ENCODE results near the gene NT5DC1. TPM values are rescaled to one million over a fixed set of nuclear protein-coding genes. Genes with fewer than 3 reads are reported as not detected.

Gene NT5DC1
- total RNA-seq, 4 donors from 2014 or later: 7.4 to 12.9 (median 11.4) TPM

DNA sequence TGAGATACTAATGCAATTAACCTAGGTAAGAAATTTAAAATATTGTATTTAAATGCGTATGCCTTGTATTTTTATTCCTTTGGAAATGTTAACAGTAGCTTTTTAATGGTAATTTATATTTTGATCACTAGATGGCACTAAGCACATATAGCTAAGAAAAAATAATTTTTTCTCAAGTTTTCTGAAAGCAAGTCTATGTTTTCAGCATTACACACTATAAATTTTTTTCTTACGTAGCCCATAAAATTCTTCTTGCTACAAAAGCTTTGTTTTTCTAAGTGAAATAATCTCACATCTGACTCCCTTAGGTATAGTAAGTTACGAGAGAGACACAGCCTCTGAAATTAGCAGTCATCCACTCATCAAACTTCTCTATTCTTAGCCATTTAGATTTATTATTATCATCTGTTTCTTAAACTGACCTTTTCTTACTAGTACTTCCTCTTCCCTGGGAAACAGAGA lies 117.5 kb downstream of the NT5DC1 start:
- no peak for DNase-seq (ENCODE audit: low spot score in 2 of 2)
- 41% methylated on average over 3 of the region's 3 CpGs for WGBS
- Histone ChIP-seq H3K27ac (no peak overlapping the region), H3K4me1 (peaks cover 11% of the 10 kb centered on the region), H3K36me3 (peaks cover 4% of the 10 kb centered on the region), H3K9me3 (no peaks in the 10 kb centered on the region), H3K27me3 (no peaks in the 10 kb centered on the region), H3K4me3 (no peak overlapping the region)
- TF ChIP-seq EP300 (IDR thresholded peaks at IDR 0.05) (no peak), POLR2AphosphoS5 (IDR thresholded peaks at IDR 0.05) (no peak), POLR2A (IDR thresholded peaks at IDR 0.05) (no peak)
- TF ChIP-seq, protein P1, sequence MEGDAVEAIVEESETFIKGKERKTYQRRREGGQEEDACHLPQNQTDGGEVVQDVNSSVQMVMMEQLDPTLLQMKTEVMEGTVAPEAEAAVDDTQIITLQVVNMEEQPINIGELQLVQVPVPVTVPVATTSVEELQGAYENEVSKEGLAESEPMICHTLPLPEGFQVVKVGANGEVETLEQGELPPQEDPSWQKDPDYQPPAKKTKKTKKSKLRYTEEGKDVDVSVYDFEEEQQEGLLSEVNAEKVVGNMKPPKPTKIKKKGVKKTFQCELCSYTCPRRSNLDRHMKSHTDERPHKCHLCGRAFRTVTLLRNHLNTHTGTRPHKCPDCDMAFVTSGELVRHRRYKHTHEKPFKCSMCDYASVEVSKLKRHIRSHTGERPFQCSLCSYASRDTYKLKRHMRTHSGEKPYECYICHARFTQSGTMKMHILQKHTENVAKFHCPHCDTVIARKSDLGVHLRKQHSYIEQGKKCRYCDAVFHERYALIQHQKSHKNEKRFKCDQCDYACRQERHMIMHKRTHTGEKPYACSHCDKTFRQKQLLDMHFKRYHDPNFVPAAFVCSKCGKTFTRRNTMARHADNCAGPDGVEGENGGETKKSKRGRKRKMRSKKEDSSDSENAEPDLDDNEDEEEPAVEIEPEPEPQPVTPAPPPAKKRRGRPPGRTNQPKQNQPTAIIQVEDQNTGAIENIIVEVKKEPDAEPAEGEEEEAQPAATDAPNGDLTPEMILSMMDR (IDR thresholded peaks at IDR 0.05): peak in 1 of 2 donors; percentile 31

DNA sequence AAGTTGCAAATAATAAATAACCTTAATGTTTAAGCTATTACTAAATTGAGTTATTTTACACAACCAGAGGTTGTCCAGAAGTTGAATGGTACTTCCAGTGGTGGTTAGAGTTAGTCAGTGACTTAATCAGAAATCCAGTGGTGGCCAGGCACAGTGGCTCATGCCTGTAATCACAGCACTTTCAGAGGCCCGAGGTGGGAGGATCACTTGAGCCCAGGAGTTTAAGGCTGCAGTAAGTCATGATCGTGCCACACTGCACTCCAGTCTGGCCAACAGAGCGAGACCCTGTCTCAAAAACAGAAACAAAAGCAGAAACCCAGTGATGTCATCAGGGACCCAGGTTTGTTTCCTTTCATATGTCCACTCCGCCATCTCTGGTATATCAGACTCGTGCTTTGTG lies 118.2 kb downstream of the NT5DC1 start:
- TF ChIP-seq, protein P1 (IDR thresholded peaks at IDR 0.05): no peak
- no peak for TF ChIP-seq POLR2A (IDR thresholded peaks at IDR 0.05)
- no peak for TF ChIP-seq POLR2AphosphoS5 (IDR thresholded peaks at IDR 0.05)
- TF ChIP-seq EP300 (IDR thresholded peaks at IDR 0.05): no peak
- Histone ChIP-seq H3K27ac (no peak overlapping the region), H3K36me3 (peaks cover 6% of the 10 kb centered on the region), H3K27me3 (no peaks in the 10 kb centered on the region), H3K4me3 (no peak overlapping the region), H3K4me1 (peaks cover 11% of the 10 kb centered on the region), H3K9me3 (no peaks in the 10 kb centered on the region)
- 93% methylated on average over 5 of the region's 5 CpGs for WGBS
- no peak for DNase-seq (ENCODE audit: low spot score in 2 of 2)

DNA sequence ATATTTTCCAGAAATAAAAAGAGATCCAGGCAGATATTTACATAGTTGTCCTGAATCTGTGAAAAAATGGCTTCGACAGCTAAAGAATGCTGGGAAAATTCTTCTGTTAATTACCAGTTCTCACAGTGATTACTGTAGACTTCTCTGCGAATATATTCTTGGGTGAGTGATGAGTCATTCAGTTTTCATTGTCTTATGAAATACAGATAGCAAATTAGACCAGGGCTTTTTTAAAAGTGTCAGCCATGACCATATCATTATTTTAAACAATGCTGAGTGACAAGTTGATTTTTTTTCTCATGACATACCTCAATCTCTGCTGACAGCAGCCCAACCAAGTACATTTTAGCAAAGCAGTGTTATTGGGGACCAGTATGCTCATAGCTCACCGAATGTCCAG lies 120.4 kb downstream of the NT5DC1 start:
- TF ChIP-seq POLR2A (IDR thresholded peaks at IDR 0.05) (no peak), POLR2AphosphoS5 (IDR thresholded peaks at IDR 0.05) (no peak), EP300 (IDR thresholded peaks at IDR 0.05) (no peak)
- TF ChIP-seq, protein P1 (IDR thresholded peaks at IDR 0.05): no peak

DNA sequence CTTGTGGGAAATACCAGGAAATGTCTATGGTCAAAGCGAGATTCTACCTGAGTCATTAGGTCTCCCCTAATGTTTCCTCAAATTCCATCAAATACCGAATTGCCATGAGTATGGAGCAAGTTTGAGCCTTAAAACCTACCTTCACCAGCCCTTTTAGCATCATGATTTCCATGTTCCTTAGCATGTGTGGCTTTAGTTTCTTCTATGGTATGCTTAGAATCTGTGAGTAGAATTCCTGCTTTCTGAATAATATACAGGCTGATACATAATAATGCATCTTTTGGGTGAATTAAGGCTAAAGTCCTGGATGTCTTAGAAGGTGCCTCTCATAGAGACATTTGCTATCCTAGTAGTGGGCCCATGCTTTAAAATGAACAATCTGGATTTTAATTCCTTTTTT lies 121.3 kb downstream of the NT5DC1 start:
- DNase-seq (ENCODE audit: low spot score in 2 of 2): no peak
- H3K27me3 ChIP-seq: no peaks in the 10 kb centered on the region
- peaks cover 8% of the 10 kb centered on the region for H3K4me1 ChIP-seq
- peaks cover 9% of the 10 kb centered on the region for H3K36me3 ChIP-seq
- H3K4me3 ChIP-seq: no peak overlapping the region
- TF ChIP-seq POLR2A (IDR thresholded peaks at IDR 0.05) (no peak), POLR2AphosphoS5 (IDR thresholded peaks at IDR 0.05) (no peak), EP300 (IDR thresholded peaks at IDR 0.05) (no peak)
- TF ChIP-seq, protein P1 (IDR thresholded peaks at IDR 0.05): no peak
- WGBS: 97% methylated on average over 2 of the region's 2 CpGs
- no peak overlapping the region for H3K27ac ChIP-seq
- no peaks in the 10 kb centered on the region for H3K9me3 ChIP-seq

More for the DNA sequence above, 120.4 kb downstream of the NT5DC1 start:
- 75% methylated on average over 3 of the region's 3 CpGs for WGBS
- H3K27me3 ChIP-seq: no peaks in the 10 kb centered on the region
- H3K4me3 ChIP-seq: no peak overlapping the region
- peaks cover 9% of the 10 kb centered on the region for H3K36me3 ChIP-seq
- peaks cover 11% of the 10 kb centered on the region for H3K4me1 ChIP-seq
- no peaks in the 10 kb centered on the region for H3K9me3 ChIP-seq
- no peak overlapping the region for H3K27ac ChIP-seq
- no peak for DNase-seq (ENCODE audit: low spot score in 2 of 2)

DNA sequence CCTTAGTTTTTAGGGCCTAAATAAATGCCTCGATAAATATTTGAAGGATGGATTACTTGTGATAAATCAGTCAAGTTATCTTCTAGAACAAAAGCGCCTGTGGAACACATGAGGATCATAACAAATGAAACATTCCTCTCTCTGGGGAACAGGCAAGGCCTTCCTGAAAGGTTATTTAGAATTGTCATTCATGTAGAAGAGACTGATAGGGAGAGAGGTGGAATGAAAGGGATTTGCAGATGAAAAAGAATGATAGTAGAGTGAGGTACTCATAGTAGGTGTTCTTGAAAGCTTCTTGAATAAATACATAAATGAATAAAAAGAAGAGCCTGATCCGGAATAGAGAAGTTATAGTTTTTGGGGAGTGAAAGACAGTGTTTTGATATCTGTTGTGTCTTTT lies 122.7 kb downstream of the NT5DC1 start:
- no peak overlapping the region for H3K27ac ChIP-seq
- TF ChIP-seq POLR2AphosphoS5 (IDR thresholded peaks at IDR 0.05) (no peak), EP300 (IDR thresholded peaks at IDR 0.05) (no peak), POLR2A (IDR thresholded peaks at IDR 0.05) (no peak)
- TF ChIP-seq, protein P1 (IDR thresholded peaks at IDR 0.05): no peak
- no peaks in the 10 kb centered on the region for H3K9me3 ChIP-seq
- DNase-seq (ENCODE audit: low spot score in 2 of 2): no peak
- WGBS: 84% methylated on average over 3 of the region's 3 CpGs
- H3K27me3 ChIP-seq: no peaks in the 10 kb centered on the region
- no peak overlapping the region for H3K4me3 ChIP-seq
- peaks cover 9% of the 10 kb centered on the region for H3K36me3 ChIP-seq
- H3K4me1 ChIP-seq: no peaks in the 10 kb centered on the region
